Tibial artery (tissue), 4 donors: ENCODE measurements around the gene SEPHS2.

Source experiments
- DNase-seq, 2 donors: peaks; one replicate each; pipeline ENCODE4 v3.0.0-alpha.2; 2019
- H3K27ac ChIP-seq, 2 donors: fragments of 200-600 bp; sonication (generic) in 1 of 2; 1 replicate in 1 of 2; 2 replicates in 1 of 2; pipeline ENCODE4 v1.5.1; 2018 to 2019; ENCODE audit warnings: mild to moderate bottlenecking in 1 of 2
- H3K27me3 ChIP-seq, 2 donors: fragments of 200-600 bp; sonication (generic) in 1 of 2; one replicate each; pipeline versions ENCODE4 v1.5.1 to v1.6.0; 2016 to 2019
- H3K36me3 ChIP-seq, 3 donors: fragments of 200-600 bp; sonication (generic) in 2 of 3; one replicate each; pipeline ENCODE4 v1.5.1; 2016 to 2019; ENCODE audit warnings: mild to moderate bottlenecking in 2 of 3
- H3K4me1 ChIP-seq, 4 donors: fragments of 200-600 bp; sonication (generic) in 2 of 4; 1 replicate in 3 of 4; 2 replicates in 1 of 4; pipeline ENCODE4 v1.5.1; 2016 to 2019
- H3K4me3 ChIP-seq, 2 donors: fragments of 200-600 bp; sonication (generic) in 1 of 2; 1 replicate in 1 of 2; 2 replicates in 1 of 2; pipeline ENCODE4 v1.5.1; 2018 to 2019; ENCODE audit warnings: mild to moderate bottlenecking in 2 of 2
- H3K9me3 ChIP-seq, 3 donors: fragments of 200-600 bp; sonication (generic) in 1 of 3; one replicate each; pipeline ENCODE4 v1.5.1; 2016 to 2019
- CTCF ChIP-seq, 2 experiments: fragments of 200-600 bp in 1 of 2; fragments of 450-650 bp in 1 of 2; IDR thresholded peaks; one replicate each; pipeline ENCODE4 v1.5.1; 2017 to 2019; ENCODE audit warnings: antibody characterized with exemption in 2 of 2, mild to moderate bottlenecking in 1 of 2, moderate library complexity in 1 of 2
- intact Hi-C: fragments of 100-400 bp; cut with DNase I; formaldehyde crosslinking; loops from one replicate; pipeline ENCODE4 v1.15.0; 2023; ENCODE audit warnings: low total_unique reads

SEPHS2 gene

GRCh38 chr16:30443631-30444030 lies 2.0 kb downstream of the SEPHS2 start:
- Histone ChIP-seq H3K4me3 (no peak overlapping the region), H3K27me3 (peaks cover 0 to 3% of the 10 kb centered on the region in 2 donors), H3K36me3 (peaks cover 0 to 15% (median 10%) of the 10 kb centered on the region in 3 donors), H3K4me1 (peaks cover 0 to 23% (median 15%) of the 10 kb centered on the region in 4 donors), H3K9me3 (no peaks in the 10 kb centered on the region), H3K27ac (no peak overlapping the region)
- DNase-seq, result no peak
- no peak for TF ChIP-seq CTCF (IDR thresholded peaks at IDR 0.05)
- intact Hi-C loops, result no loop called here

- intact Hi-C loops, result no loop called here
- no peaks in the 10 kb centered on the region for H3K27me3 ChIP-seq
- DNase-seq, result no peak
These were observed 5.8 kb downstream of the SEPHS2 start for GRCh38 chr16:30439720-30440348.

GRCh38 chr16:30438835-30439234 lies 6.8 kb downstream of the SEPHS2 start:
- peaks cover 0 to 4% (median under 1%) of the 10 kb centered on the region in 4 donors for H3K4me1 ChIP-seq
- H3K9me3 ChIP-seq, result no peaks in the 10 kb centered on the region
- no peak overlapping the region for H3K4me3 ChIP-seq
- H3K27ac ChIP-seq, result no peak overlapping the region
- intact Hi-C loops, result no loop called here
- H3K36me3 ChIP-seq, result peaks cover 0 to 14% (median 10%) of the 10 kb centered on the region in 3 donors
- no peak for TF ChIP-seq CTCF (IDR thresholded peaks at IDR 0.05)
- no peak for DNase-seq
- H3K27me3 ChIP-seq, result no peaks in the 10 kb centered on the region

More at GRCh38 chr16:30439720-30440348, 5.8 kb downstream of the SEPHS2 start:
- H3K4me3 ChIP-seq, result no peak overlapping the region
- TF ChIP-seq CTCF (IDR thresholded peaks at IDR 0.05), result no peak
- peaks cover 0 to 14% (median 10%) of the 10 kb centered on the region in 4 donors for H3K4me1 ChIP-seq
- H3K36me3 ChIP-seq, result peaks cover 0 to 15% (median 10%) of the 10 kb centered on the region in 3 donors
- no peaks in the 10 kb centered on the region for H3K9me3 ChIP-seq
- no peak overlapping the region for H3K27ac ChIP-seq

GRCh38 chr16:30437511-30438046 lies 8.1 kb downstream of the SEPHS2 start:
- no peaks in the 10 kb centered on the region for H3K9me3 ChIP-seq
- H3K4me1 ChIP-seq, result no peaks in the 10 kb centered on the region
- no peak overlapping the region for H3K4me3 ChIP-seq
- DNase-seq, result no peak
- no peak overlapping the region for H3K27ac ChIP-seq
- TF ChIP-seq CTCF (IDR thresholded peaks at IDR 0.05), result no peak
- intact Hi-C loops, result no loop called here
- peaks cover 0 to 1% (median 0%) of the 10 kb centered on the region in 3 donors for H3K36me3 ChIP-seq
- H3K27me3 ChIP-seq, result no peaks in the 10 kb centered on the region

GRCh38 chr16:30434852-30435251 lies 10.8 kb downstream of the SEPHS2 start:
- H3K4me3 ChIP-seq, result no peak overlapping the region

More at GRCh38 chr16:30434852-30435251, 10.8 kb downstream of the SEPHS2 start:
- no peaks in the 10 kb centered on the region for H3K36me3 ChIP-seq
- DNase-seq, result no peak
- intact Hi-C loops, result no loop called here
- no peaks in the 10 kb centered on the region for H3K9me3 ChIP-seq
- no peaks in the 10 kb centered on the region for H3K27me3 ChIP-seq
- peaks cover 0 to 6% (median 2%) of the 10 kb centered on the region in 4 donors for H3K4me1 ChIP-seq
- TF ChIP-seq CTCF (IDR thresholded peaks at IDR 0.05), result no peak
- H3K27ac ChIP-seq, result no peak overlapping the region
